RWPE2 (cell line): Measurements from ENCODE around the gene LIPE.

Source experiments
- ATAC-seq: fragments of 200-7000 bp; cut with Tn5 transposase; 3 replicates; pipeline ENCODE4 v1.9.1; 2021; ENCODE audit warnings: low read depth
- DNase-seq: peaks from one replicate; pipeline ENCODE4 v3.0.0-alpha.2; 2020; ENCODE audit warnings: low spot score
- H3K27ac ChIP-seq: fragments of 450-650 bp; 2 replicates; pipeline ENCODE4 v1.5.1; 2017; ENCODE audit warnings: mild to moderate bottlenecking; ENCODE audit not compliant: poor library complexity, severe bottlenecking
- H3K27me3 ChIP-seq: fragments of 250-450 bp; sonication (Bioruptor Pico); 2 replicates; pipeline ENCODE4 v1.5.1; 2021; ENCODE audit warnings: mild to moderate bottlenecking, moderate library complexity; ENCODE audit not compliant: insufficient read depth, poor library complexity, severe bottlenecking
- H3K36me3 ChIP-seq: fragments of 250-450 bp; sonication (Bioruptor Pico); 2 replicates; pipeline ENCODE4 v1.5.1; 2020; ENCODE audit warnings: low read depth, mild to moderate bottlenecking, moderate library complexity
- H3K4me1 ChIP-seq: fragments of 250-450 bp; sonication (Bioruptor Pico); 2 replicates; pipeline ENCODE4 v1.5.1; 2021; ENCODE audit warnings: mild to moderate bottlenecking, moderate library complexity; ENCODE audit not compliant: insufficient read depth, poor library complexity, severe bottlenecking
- H3K4me3 ChIP-seq: fragments of 250-450 bp; sonication (Bioruptor Pico); 2 replicates; pipeline ENCODE4 v1.5.1; 2021; ENCODE audit warnings: mild to moderate bottlenecking, moderate library complexity; ENCODE audit not compliant: severe bottlenecking
- H3K9me3 ChIP-seq: fragments of 250-450 bp; sonication (Bioruptor Pico); 2 replicates; pipeline ENCODE4 v1.5.1; 2021; ENCODE audit warnings: mild to moderate bottlenecking, moderate library complexity; ENCODE audit not compliant: severe bottlenecking
- TF ChIP-seq, protein P1 (sequence below): fragments of 450-650 bp; IDR thresholded peaks from one replicate; pipeline ENCODE4 v1.5.1; 2017; ENCODE audit warnings: mild to moderate bottlenecking, moderate library complexity; ENCODE audit not compliant: poor library complexity, severe bottlenecking

LIPE gene

DNA sequence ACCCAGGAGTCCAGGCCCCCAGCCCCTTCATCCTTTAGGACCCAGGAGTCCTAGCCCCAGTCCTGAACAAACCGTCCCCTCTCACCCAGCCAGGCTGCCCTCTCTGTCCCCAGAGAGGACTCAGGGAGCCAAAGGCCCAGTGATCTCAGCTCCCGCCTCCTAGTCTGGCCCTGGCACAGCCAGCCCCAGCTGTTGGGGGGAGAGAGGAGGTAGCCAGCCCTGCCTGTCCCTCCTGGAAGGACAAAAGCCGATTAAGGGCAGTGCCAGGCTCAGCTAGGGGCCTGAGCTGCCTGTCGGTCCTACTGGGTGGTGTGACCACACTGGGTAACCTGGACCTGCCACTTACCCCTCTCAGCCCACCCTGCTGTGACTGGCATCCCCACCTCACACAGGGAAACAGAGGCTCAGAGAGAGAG, 14.5 kb downstream of the LIPE start:
- H3K36me3 ChIP-seq: peaks cover 7% of the 10 kb centered on the region
- ATAC-seq (no peak), DNase-seq (no peak)
- H3K9me3 ChIP-seq: no peaks in the 10 kb centered on the region
- no peak overlapping the region for H3K27ac ChIP-seq
- TF ChIP-seq, protein P1, sequence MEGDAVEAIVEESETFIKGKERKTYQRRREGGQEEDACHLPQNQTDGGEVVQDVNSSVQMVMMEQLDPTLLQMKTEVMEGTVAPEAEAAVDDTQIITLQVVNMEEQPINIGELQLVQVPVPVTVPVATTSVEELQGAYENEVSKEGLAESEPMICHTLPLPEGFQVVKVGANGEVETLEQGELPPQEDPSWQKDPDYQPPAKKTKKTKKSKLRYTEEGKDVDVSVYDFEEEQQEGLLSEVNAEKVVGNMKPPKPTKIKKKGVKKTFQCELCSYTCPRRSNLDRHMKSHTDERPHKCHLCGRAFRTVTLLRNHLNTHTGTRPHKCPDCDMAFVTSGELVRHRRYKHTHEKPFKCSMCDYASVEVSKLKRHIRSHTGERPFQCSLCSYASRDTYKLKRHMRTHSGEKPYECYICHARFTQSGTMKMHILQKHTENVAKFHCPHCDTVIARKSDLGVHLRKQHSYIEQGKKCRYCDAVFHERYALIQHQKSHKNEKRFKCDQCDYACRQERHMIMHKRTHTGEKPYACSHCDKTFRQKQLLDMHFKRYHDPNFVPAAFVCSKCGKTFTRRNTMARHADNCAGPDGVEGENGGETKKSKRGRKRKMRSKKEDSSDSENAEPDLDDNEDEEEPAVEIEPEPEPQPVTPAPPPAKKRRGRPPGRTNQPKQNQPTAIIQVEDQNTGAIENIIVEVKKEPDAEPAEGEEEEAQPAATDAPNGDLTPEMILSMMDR: no peak
- no peaks in the 10 kb centered on the region for H3K27me3 ChIP-seq
- no peaks in the 10 kb centered on the region for H3K4me1 ChIP-seq
- no peak overlapping the region for H3K4me3 ChIP-seq

DNA sequence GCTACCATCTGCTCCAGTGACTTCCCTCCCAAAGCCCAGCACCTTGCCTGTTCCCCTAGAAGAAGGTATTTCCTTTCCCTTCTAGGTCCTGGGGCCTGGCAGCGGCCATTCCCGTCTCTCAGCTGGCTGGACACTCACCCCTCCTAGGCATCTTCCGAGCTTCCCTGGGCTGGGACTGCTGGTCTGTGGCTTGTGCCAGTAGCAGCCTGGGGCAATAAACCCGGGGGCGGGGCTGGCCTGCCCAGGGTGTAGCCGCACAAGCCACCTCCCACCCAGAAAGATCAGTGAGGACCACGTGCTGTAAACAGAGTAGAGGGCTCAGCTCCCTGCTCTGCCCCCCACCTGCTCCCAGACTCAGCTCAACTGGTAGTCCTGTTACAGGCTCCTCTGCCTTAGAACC, 15.0 kb downstream of the LIPE start:
- no peaks in the 10 kb centered on the region for H3K9me3 ChIP-seq
- H3K27me3 ChIP-seq: no peaks in the 10 kb centered on the region
- H3K27ac ChIP-seq: no peak overlapping the region
- no peaks in the 10 kb centered on the region for H3K4me1 ChIP-seq
- DNase-seq (no peak), ATAC-seq (peak; percentile 37; the same call in 1 of the 3 replicates)
- H3K36me3 ChIP-seq: peaks cover 7% of the 10 kb centered on the region
- TF ChIP-seq, protein P1: no peak
- H3K4me3 ChIP-seq: no peak overlapping the region

DNA sequence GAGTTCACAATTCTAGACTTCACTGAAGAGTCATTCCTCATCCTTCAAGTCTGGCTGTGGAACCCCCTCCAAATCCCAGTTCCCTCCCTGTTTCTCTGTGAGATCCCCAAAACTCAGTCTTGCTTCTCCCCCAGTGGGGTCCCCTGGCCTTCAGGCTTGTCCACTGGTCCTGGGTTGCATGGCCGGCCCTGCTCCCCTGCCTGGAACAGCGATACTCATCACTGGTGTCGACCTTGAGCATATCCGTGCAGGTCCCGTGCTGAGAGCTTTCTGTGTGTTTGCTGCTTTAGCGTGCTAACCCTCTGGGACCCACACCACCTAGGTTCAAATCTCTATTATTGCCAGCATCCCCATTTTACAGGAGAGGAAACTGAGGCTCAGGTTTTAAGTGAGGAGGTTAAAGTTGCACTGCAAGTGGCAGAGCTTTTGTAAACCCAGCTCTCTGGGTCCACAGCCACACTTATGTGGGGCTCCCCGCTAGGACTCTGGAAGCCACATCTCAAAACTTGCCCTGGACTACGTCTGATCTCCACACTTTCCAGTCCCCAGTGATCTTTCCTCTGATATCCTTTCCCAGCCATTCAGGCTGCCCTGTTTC, 15.5 kb downstream of the LIPE start:
- no peaks in the 10 kb centered on the region for H3K4me1 ChIP-seq
- H3K9me3 ChIP-seq: no peaks in the 10 kb centered on the region
- no peak overlapping the region for H3K27ac ChIP-seq
- DNase-seq: no peak
- ATAC-seq: no peak
- H3K4me3 ChIP-seq: no peak overlapping the region
- H3K36me3 ChIP-seq: peaks cover 7% of the 10 kb centered on the region
- TF ChIP-seq, protein P1: no peak
- no peaks in the 10 kb centered on the region for H3K27me3 ChIP-seq

DNA sequence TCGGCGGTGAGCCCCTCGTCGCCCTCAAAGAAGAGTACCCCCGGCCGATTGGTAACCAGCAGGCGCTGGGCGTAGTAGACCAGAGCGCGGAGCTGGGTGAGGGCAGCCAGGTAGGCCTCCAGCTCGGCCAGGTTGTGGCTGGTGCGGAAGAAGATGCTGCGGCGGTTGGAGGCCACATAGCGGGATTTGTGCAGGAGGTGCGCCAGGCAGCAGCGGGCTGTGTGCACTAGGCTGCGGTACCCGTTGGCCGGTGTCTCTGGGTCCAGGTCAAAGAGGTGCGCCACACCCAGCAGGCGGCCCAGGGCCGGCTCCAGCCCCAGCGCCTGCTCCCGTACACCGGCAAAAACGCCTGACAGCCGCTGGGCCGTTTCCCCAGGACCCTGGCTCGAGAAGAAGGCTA, 16.8 kb downstream of the LIPE start:
- Histone ChIP-seq H3K4me1 (no peaks in the 10 kb centered on the region), H3K36me3 (peaks cover 7% of the 10 kb centered on the region), H3K9me3 (no peaks in the 10 kb centered on the region), H3K27ac (no peak overlapping the region), H3K27me3 (no peaks in the 10 kb centered on the region), H3K4me3 (no peak overlapping the region)
- DNase-seq (no peak), ATAC-seq (no peak)
- TF ChIP-seq, protein P1: no peak

DNA sequence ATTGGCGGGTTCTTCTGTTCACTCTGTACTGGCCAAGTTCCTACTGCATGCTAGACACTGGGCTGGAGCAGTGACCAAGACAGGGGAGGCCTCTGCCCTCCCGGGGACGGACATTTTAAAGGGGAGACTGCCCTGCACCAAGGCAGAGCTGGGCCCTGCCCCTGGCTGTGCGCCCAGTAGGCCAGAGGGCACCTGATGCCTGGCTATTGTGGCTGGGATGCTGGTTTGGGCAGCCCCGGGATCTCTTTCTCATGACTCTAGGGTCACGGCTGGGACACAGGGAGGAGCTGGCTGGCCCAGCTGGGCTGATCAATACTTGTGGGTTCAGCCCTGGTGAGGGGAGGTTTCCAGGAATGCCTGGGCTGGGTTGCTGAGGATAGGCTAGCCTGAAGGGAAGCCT, 17.7 kb downstream of the LIPE start:
- ATAC-seq (no peak), DNase-seq (no peak)
- Histone ChIP-seq H3K36me3 (no peaks in the 10 kb centered on the region; the same call in 1 of the 2 replicates), H3K4me3 (no peak overlapping the region), H3K27me3 (no peaks in the 10 kb centered on the region), H3K4me1 (no peaks in the 10 kb centered on the region), H3K27ac (no peak overlapping the region), H3K9me3 (no peaks in the 10 kb centered on the region)
- TF ChIP-seq, protein P1: no peak
